Panc1 (cell line): ENCODE data around the gene SHQ1.

Experiments
- POLR2AphosphoS5 ChIP-seq: IDR thresholded peaks from 2 replicates; pipeline ENCODE4 v1.6.1; 2012; ENCODE audit warnings: mild to moderate bottlenecking, low read depth, low read length, moderate library complexity
- TF ChIP-seq, protein P1 (sequence below): fragments of 450-650 bp; IDR thresholded peaks from 2 replicates; pipeline ENCODE4 v1.5.1; 2017; ENCODE audit warnings: mild to moderate bottlenecking
- TF ChIP-seq, protein P2 (sequence below), 2 experiments: IDR thresholded peaks; 2 replicates each; pipeline ENCODE4 v1.6.1; 2011 to 2012; ENCODE audit warnings: low read depth in 2 of 2, control low read depth in 1 of 2, low read length in 1 of 2, mild to moderate bottlenecking in 1 of 2, moderate library complexity in 1 of 2; ENCODE audit not compliant: insufficient read depth in 1 of 2

DNA sequence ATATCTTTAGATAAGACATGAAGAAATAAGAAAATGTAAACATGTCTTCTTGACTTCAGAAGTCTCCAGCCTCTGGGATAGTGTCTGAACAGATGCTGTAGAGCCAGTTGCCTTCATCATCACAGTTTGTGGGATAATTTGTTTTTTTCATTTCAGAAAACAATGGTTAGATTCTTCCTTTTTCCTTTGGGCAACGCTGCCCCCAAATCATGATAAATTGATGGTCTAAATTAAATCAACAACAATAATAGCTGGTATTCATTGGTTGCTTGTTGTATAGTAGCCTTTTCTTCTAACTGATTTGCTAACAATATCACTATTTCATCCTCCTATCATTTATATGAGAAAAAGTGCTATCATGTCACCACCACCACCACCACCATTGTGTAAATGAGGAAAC lies 12.6 kb upstream of the SHQ1 start:
- TF ChIP-seq, protein P1, sequence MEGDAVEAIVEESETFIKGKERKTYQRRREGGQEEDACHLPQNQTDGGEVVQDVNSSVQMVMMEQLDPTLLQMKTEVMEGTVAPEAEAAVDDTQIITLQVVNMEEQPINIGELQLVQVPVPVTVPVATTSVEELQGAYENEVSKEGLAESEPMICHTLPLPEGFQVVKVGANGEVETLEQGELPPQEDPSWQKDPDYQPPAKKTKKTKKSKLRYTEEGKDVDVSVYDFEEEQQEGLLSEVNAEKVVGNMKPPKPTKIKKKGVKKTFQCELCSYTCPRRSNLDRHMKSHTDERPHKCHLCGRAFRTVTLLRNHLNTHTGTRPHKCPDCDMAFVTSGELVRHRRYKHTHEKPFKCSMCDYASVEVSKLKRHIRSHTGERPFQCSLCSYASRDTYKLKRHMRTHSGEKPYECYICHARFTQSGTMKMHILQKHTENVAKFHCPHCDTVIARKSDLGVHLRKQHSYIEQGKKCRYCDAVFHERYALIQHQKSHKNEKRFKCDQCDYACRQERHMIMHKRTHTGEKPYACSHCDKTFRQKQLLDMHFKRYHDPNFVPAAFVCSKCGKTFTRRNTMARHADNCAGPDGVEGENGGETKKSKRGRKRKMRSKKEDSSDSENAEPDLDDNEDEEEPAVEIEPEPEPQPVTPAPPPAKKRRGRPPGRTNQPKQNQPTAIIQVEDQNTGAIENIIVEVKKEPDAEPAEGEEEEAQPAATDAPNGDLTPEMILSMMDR = no peak
- TF ChIP-seq, protein P2, sequence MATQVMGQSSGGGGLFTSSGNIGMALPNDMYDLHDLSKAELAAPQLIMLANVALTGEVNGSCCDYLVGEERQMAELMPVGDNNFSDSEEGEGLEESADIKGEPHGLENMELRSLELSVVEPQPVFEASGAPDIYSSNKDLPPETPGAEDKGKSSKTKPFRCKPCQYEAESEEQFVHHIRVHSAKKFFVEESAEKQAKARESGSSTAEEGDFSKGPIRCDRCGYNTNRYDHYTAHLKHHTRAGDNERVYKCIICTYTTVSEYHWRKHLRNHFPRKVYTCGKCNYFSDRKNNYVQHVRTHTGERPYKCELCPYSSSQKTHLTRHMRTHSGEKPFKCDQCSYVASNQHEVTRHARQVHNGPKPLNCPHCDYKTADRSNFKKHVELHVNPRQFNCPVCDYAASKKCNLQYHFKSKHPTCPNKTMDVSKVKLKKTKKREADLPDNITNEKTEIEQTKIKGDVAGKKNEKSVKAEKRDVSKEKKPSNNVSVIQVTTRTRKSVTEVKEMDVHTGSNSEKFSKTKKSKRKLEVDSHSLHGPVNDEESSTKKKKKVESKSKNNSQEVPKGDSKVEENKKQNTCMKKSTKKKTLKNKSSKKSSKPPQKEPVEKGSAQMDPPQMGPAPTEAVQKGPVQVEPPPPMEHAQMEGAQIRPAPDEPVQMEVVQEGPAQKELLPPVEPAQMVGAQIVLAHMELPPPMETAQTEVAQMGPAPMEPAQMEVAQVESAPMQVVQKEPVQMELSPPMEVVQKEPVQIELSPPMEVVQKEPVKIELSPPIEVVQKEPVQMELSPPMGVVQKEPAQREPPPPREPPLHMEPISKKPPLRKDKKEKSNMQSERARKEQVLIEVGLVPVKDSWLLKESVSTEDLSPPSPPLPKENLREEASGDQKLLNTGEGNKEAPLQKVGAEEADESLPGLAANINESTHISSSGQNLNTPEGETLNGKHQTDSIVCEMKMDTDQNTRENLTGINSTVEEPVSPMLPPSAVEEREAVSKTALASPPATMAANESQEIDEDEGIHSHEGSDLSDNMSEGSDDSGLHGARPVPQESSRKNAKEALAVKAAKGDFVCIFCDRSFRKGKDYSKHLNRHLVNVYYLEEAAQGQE (IDR thresholded peaks at IDR 0.05; ENCODE audit: insufficient read depth in 1 of 2, low read depth in 2 of 2, low read length in 1 of 2) = no peak
- TF ChIP-seq POLR2AphosphoS5 = no peak
